Left renal cortex interstitium (tissue), 4 donors: ENCODE measurements around the gene IGFBP2. TPM values are rescaled to one million over a fixed set of nuclear protein-coding genes. Genes with fewer than 3 reads are reported as not detected.

ENCODE experiments used
- DNase-seq, 4 donors: peaks; one replicate each; pipeline ENCODE4 v3.0.0-alpha.2; 2013; ENCODE audit warnings: low read depth in 4 of 4, low spot score in 2 of 4, missing footprints in 1 of 4
- polyA plus RNA-seq, 4 donors: library from polyadenylated mRNA; unstranded; fragments of 120-200 nt; gene quantifications; one replicate each; pipeline ENCODE4 v1.2.1, GENCODE V29; 2013; ENCODE audit not compliant: insufficient read length in 4 of 4

The IGFBP2 gene
- polyA plus RNA-seq, 4 donors, result 196 to 337 (median 248) TPM

- no peak for DNase-seq
Measured at GRCh38 chr2:216698895-216699294, 65.7 kb downstream of the IGFBP2 start.

GRCh38 chr2:216700088-216700567 is 66.9 kb downstream of the IGFBP2 start:
- DNase-seq, result peak in 1 of 4 donors; percentile 55

GRCh38 chr2:216700781-216701180 is 67.6 kb downstream of the IGFBP2 start:
- no peak for DNase-seq

- no peak for DNase-seq
Measured at GRCh38 chr2:216701544-216701943, 68.3 kb downstream of the IGFBP2 start.

GRCh38 chr2:216702756-216703155 is 69.5 kb downstream of the IGFBP2 start:
- no peak for DNase-seq

GRCh38 chr2:216710551-216711301 is 77.5 kb downstream of the IGFBP2 start:
- DNase-seq, result no peak

GRCh38 chr2:216711348-216711747 is 78.1 kb downstream of the IGFBP2 start:
- DNase-seq, result no peak

- DNase-seq, result no peak
Measured at GRCh38 chr2:216713691-216714336, 80.6 kb downstream of the IGFBP2 start.

Other genes starting within 250 kb of the IGFBP2 start
- gene SMARCAL1, start 220.9 kb upstream of the IGFBP2 start, polyA plus RNA-seq, result 10 to 100 TPM; 26.6 to 29.6 (median 27.3) TPM
- 1,000 to 10,000 TPM; 2,089 to 2,871 (median 2,274) TPM for gene RPL37A, start 134.6 kb upstream of the IGFBP2 start, polyA plus RNA-seq
- gene IGFBP5, start 62.1 kb downstream of the IGFBP2 start, polyA plus RNA-seq, result 100 to 1,000 TPM; 281 to 464 (median 362) TPM
- gene TNP1, start 226.6 kb downstream of the IGFBP2 start, polyA plus RNA-seq, result not detected